NOMO-1 (cell line): ENCODE measurements around the gene C1QL4.

Experiments
- DNase-seq, 2 experiments: peaks; one replicate each; lab custom pipeline; 2025; ENCODE audit not compliant: unreplicated experiment in 2 of 2; lab: John Stamatoyannopoulos, UW

The C1QL4 gene

GRCh38 chr12:49309386-49309785 lies 27.6 kb downstream of the C1QL4 start:
- no peak for DNase-seq

GRCh38 chr12:49305762-49306510 lies 31.1 kb downstream of the C1QL4 start:
- no peak for DNase-seq

- no peak for DNase-seq
Observed at GRCh38 chr12:49304161-49304560, 32.8 kb downstream of the C1QL4 start.

- DNase-seq: no peak
Observed at GRCh38 chr12:49301760-49302159, 35.2 kb downstream of the C1QL4 start.

GRCh38 chr12:49298160-49298559 lies 38.8 kb downstream of the C1QL4 start:
- no peak for DNase-seq

- DNase-seq: no peak
Observed at GRCh38 chr12:49297695-49298060, 39.3 kb downstream of the C1QL4 start.

- DNase-seq: peak; percentile 48 to 76
Observed at GRCh38 chr12:49296836-49297694, 39.9 kb downstream of the C1QL4 start.

- peak; percentile 15 to 34 for DNase-seq
Observed at GRCh38 chr12:49296034-49296835, 40.8 kb downstream of the C1QL4 start.

- DNase-seq: no peak
Observed at GRCh38 chr12:49295082-49295936, 41.7 kb downstream of the C1QL4 start, which contains the start of gene PRPH. TSS of gene PRPH (plus strand) at chr12:49295147. CDS start at chr12:49295201, 54 bp downstream.

- no peak for DNase-seq
Observed at GRCh38 chr12:49294804-49295081, 42.2 kb downstream of the C1QL4 start.

- DNase-seq: no peak
Observed at GRCh38 chr12:49294086-49294803, 42.7 kb downstream of the C1QL4 start.

GRCh38 chr12:49293056-49293956 lies 43.7 kb downstream of the C1QL4 start:
- DNase-seq: no peak

GRCh38 chr12:49292729-49293055 lies 44.3 kb downstream of the C1QL4 start:
- no peak for DNase-seq

GRCh38 chr12:49288922-49289555 lies 47.9 kb downstream of the C1QL4 start:
- no peak for DNase-seq

GRCh38 chr12:49288412-49288853 lies 48.6 kb downstream of the C1QL4 start:
- peak in 1 of 2 experiments; percentile 51 for DNase-seq

GRCh38 chr12:49287876-49288275 lies 49.1 kb downstream of the C1QL4 start:
- no peak for DNase-seq

- no peak for DNase-seq
Observed at GRCh38 chr12:49284672-49285071, 52.3 kb downstream of the C1QL4 start.
